ENCODE results near the gene SLTM.
A peak's percentile ranks its signal among the peaks of the same experiment; 100 is the strongest.
"Not testable (repeated sequence)": the region's sequence is repeated elsewhere in the genome, so short reads cannot be mapped to it uniquely, and the experiment has no call there.

Gene SLTM

DNA sequence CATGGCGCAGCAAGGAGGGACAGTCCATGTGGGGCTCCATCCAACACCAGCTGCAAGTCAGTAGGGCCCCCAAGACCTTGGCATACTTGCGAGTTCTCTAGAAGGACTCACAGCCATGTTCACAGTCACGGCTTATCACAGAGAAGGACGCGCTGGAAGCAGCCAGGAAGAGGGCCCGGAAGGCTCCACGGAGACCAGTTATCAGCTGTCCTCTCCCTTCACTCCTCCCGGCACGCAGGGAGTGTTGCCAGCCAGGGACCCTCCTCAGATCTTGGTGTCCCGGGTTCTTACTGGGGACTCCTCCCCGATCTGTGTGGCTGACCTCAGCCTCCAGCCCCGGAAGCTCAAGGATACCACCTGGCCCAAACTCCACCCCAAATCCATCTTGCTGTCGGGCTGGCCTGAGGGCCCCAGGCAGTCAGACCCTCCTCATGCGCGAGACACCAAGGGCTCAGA, 68.0 kb downstream of the SLTM start:
- TF ChIP-seq, protein P1, sequence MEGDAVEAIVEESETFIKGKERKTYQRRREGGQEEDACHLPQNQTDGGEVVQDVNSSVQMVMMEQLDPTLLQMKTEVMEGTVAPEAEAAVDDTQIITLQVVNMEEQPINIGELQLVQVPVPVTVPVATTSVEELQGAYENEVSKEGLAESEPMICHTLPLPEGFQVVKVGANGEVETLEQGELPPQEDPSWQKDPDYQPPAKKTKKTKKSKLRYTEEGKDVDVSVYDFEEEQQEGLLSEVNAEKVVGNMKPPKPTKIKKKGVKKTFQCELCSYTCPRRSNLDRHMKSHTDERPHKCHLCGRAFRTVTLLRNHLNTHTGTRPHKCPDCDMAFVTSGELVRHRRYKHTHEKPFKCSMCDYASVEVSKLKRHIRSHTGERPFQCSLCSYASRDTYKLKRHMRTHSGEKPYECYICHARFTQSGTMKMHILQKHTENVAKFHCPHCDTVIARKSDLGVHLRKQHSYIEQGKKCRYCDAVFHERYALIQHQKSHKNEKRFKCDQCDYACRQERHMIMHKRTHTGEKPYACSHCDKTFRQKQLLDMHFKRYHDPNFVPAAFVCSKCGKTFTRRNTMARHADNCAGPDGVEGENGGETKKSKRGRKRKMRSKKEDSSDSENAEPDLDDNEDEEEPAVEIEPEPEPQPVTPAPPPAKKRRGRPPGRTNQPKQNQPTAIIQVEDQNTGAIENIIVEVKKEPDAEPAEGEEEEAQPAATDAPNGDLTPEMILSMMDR (IDR thresholded peaks at IDR 0.05; ENCODE audit: control extremely low read depth, extremely low read depth, low read depth, missing control alignments) = no peak
- ChIA-PET CTCF (no interaction called here), POLR2A (no interaction called here)
- no peak for DNase-seq (ENCODE audit: extremely low spot score)

DNA sequence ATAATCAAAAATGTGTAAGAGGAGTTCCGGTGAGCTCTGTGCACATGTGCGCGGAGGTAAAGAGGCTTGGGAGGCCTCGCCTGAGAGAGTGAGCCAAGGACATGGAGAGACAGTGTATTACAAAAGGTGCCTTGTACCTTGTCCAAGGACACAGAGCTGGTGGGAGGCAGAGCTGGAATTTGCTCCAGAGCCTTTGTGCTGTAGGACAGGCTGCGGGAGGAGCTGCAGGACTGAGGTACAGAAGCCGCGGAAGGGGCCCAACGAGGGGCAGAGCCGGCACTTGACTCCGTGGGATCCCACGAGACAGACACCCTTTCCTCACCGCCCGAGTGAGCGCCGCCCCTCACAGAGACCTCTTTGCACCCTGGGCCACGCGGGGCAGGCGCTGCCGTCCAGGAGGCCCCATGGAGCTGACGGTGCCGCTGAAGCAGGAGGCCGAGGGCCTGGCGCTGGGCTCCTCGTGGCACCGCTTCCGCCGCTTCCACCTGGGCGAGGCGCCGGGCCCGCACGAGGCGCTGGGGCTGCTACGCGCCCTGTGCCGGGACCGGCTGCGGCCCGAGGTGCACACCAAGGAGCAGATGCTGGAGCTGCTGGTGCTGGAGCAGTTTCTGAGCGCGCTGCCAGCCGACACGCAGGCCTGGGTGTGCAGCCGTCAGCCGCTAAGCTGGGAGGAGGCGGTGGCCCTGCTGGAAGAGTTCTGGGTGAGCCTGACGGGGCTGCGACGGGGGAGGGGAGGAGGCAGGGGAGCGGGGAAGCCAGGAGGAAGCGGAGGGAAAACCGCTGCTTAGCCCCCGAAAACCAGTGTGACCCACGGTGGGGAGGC, 68.7 kb downstream of the SLTM start:
- ChIA-PET CTCF (interaction anchor here (0.6 to 0.9 kb wide), 3 partner anchors 9 to 765 kb away, joined by 3 to 4 read pairs (median 3); no protein-coding TSS in a partner anchor), POLR2A (no interaction called here)
- TF ChIP-seq, protein P1 (IDR thresholded peaks at IDR 0.05; ENCODE audit: control extremely low read depth, extremely low read depth, low read depth, missing control alignments) = no peak
- DNase-seq (ENCODE audit: extremely low spot score) = peak; percentile 28

GRCh38 chr15:58862326-58862725, 71.2 kb downstream of the SLTM start:
- ChIA-PET CTCF (no interaction called here), POLR2A (no interaction called here)
- no peak for DNase-seq (ENCODE audit: extremely low spot score)
- TF ChIP-seq, protein P1 (IDR thresholded peaks at IDR 0.05; ENCODE audit: control extremely low read depth, extremely low read depth, low read depth, missing control alignments) = no peak

- POLR2A ChIA-PET; DNase-seq (ENCODE audit: extremely low spot score): not testable (repeated sequence)
- CTCF ChIA-PET = interaction anchor here (1.3 kb wide), 1 partner anchor 17 kb away, joined by 5 read pairs; no protein-coding TSS in a partner anchor
Observed at GRCh38 chr15:58856621-58857020, 76.9 kb downstream of the SLTM start.

GRCh38 chr15:58856086-58856485, 77.4 kb downstream of the SLTM start:
- POLR2A ChIA-PET = no interaction called here
- no peak for DNase-seq (ENCODE audit: extremely low spot score)
- TF ChIP-seq, protein P1 (IDR thresholded peaks at IDR 0.05; ENCODE audit: control extremely low read depth, extremely low read depth, low read depth, missing control alignments) = no peak
- CTCF ChIA-PET = interaction anchor here (1.1 to 1.3 kb wide), 2 partner anchors 9 to 16 kb away, joined by 4 to 5 read pairs; no protein-coding TSS in a partner anchor

GRCh38 chr15:58854593-58854992, 78.9 kb downstream of the SLTM start:
- TF ChIP-seq, protein P1 (IDR thresholded peaks at IDR 0.05; ENCODE audit: control extremely low read depth, extremely low read depth, low read depth, missing control alignments) = no peak
- POLR2A ChIA-PET = no interaction called here
- DNase-seq (ENCODE audit: extremely low spot score) = no peak
- CTCF ChIA-PET = interaction anchor here (0.9 kb wide), 1 partner anchor 12 kb away, joined by 3 read pairs; no protein-coding TSS in a partner anchor

DNA sequence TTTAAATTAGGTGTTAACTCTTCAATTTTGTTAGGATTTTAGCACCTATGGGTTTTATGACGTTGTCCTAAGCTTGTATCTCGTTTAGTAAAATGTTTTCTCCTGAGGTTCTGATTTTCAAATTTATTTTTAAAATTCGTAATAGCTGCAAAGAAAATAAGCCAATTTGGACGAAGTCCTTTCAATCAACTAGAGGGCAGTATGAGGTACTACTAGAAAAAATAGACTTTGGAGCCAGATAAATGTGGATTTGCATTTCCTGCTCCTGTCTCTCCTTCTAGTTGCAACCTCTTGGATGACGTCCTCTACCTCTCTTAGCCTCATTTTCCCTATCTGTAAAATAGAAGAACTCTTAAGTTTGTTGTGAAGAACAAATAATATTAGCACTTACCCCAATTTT, 81.1 kb downstream of the SLTM start:
- TF ChIP-seq, protein P1 (IDR thresholded peaks at IDR 0.05; ENCODE audit: control extremely low read depth, extremely low read depth, low read depth, missing control alignments) = no peak
- CTCF ChIA-PET = interaction anchor here (1.2 to 1.5 kb wide), 2 partner anchors 10 to 26 kb away, joined by 3 to 4 read pairs; no protein-coding TSS in a partner anchor
- no peak for DNase-seq (ENCODE audit: extremely low spot score)
- POLR2A ChIA-PET = no interaction called here

DNA sequence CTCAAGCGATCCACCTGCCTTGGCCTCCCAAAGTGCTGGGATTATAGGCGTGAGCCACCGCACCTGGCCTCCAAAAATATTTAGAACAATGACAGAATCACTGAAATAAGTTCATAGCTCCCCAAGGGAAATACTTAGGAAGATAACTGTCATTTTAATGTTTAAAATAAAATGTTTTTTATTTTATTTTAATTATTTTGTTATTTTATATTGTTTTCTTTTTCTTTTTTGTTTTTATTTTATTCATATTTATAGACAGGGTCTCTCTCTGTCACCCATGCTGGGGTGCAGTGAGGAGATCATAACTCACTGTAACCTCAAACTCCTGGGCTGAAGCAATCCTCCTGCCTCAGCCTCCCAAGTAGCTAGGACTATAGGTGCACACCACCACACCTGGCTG, 82.3 kb downstream of the SLTM start:
- POLR2A ChIA-PET; DNase-seq (ENCODE audit: extremely low spot score): not testable (repeated sequence)
- CTCF ChIA-PET = interaction anchor here (1.5 kb wide), 1 partner anchor 8 kb away, joined by 4 read pairs; no protein-coding TSS in a partner anchor
